ENCODE measurements around the gene ZSWIM7.

Gene ZSWIM7

GRCh38 chr17:15971098-15971678, 28.3 kb downstream of the ZSWIM7 start:
- H3K9me3 ChIP-seq (ENCODE audit: control insufficient read depth, insufficient read depth, low read depth, low read length): no peaks in the 10 kb centered on the region
- no peak overlapping the region for H3K4me3 ChIP-seq (ENCODE audit: low read depth, low read length)
- H3K4me1 ChIP-seq (ENCODE audit: control insufficient read depth, insufficient read depth, low read length): peaks cover 46% of the 10 kb centered on the region
- H3K36me3 ChIP-seq (ENCODE audit: control insufficient read depth, insufficient read depth, low read length): peaks cover 10% of the 10 kb centered on the region
- no peaks in the 10 kb centered on the region for H3K27me3 ChIP-seq (ENCODE audit: control insufficient read depth, insufficient read depth, low read length)
- no peak overlapping the region for H3K9ac ChIP-seq (ENCODE audit: low read length)
- H3K27ac ChIP-seq (ENCODE audit: low read depth, low read length): no peak overlapping the region

- peaks cover 53% of the 10 kb centered on the region for H3K4me1 ChIP-seq (ENCODE audit: control insufficient read depth, insufficient read depth, low read length)
- H3K9ac ChIP-seq (ENCODE audit: low read length): no peak overlapping the region
- H3K9me3 ChIP-seq (ENCODE audit: control insufficient read depth, insufficient read depth, low read depth, low read length): no peaks in the 10 kb centered on the region
- H3K27ac ChIP-seq (ENCODE audit: low read depth, low read length): no peak overlapping the region
- no peak overlapping the region for H3K4me3 ChIP-seq (ENCODE audit: low read depth, low read length)
- H3K27me3 ChIP-seq (ENCODE audit: control insufficient read depth, insufficient read depth, low read length): no peaks in the 10 kb centered on the region
- peaks cover 8% of the 10 kb centered on the region for H3K36me3 ChIP-seq (ENCODE audit: control insufficient read depth, insufficient read depth, low read length)
Measured at GRCh38 chr17:15970500-15970899, 29.0 kb downstream of the ZSWIM7 start.

- no peaks in the 10 kb centered on the region for H3K27me3 ChIP-seq (ENCODE audit: control insufficient read depth, insufficient read depth, low read length)
- H3K9ac ChIP-seq (ENCODE audit: low read length): no peak overlapping the region
- H3K36me3 ChIP-seq (ENCODE audit: control insufficient read depth, insufficient read depth, low read length): no peaks in the 10 kb centered on the region
- H3K4me1 ChIP-seq (ENCODE audit: control insufficient read depth, insufficient read depth, low read length): peaks cover 59% of the 10 kb centered on the region
- H3K4me3 ChIP-seq (ENCODE audit: low read depth, low read length): no peak overlapping the region
- no peak overlapping the region for H3K27ac ChIP-seq (ENCODE audit: low read depth, low read length)
- H3K9me3 ChIP-seq (ENCODE audit: control insufficient read depth, insufficient read depth, low read depth, low read length): no peaks in the 10 kb centered on the region
Measured at GRCh38 chr17:15969463-15969862, 30.0 kb downstream of the ZSWIM7 start.

- H3K4me3 ChIP-seq (ENCODE audit: low read depth, low read length): no peak overlapping the region
- H3K4me1 ChIP-seq (ENCODE audit: control insufficient read depth, insufficient read depth, low read length): peaks cover 60% of the 10 kb centered on the region
- H3K9me3 ChIP-seq (ENCODE audit: control insufficient read depth, insufficient read depth, low read depth, low read length): no peaks in the 10 kb centered on the region
- peak overlapping the region; percentile 96; the same call in 1 of the 2 replicates for H3K27ac ChIP-seq (ENCODE audit: low read depth, low read length)
- no peaks in the 10 kb centered on the region for H3K27me3 ChIP-seq (ENCODE audit: control insufficient read depth, insufficient read depth, low read length)
- H3K9ac ChIP-seq (ENCODE audit: low read length): peak overlapping the region; percentile 96
- H3K36me3 ChIP-seq (ENCODE audit: control insufficient read depth, insufficient read depth, low read length): no peaks in the 10 kb centered on the region
Measured at GRCh38 chr17:15967706-15968399, 31.7 kb downstream of the ZSWIM7 start.

GRCh38 chr17:15966879-15967248, 32.6 kb downstream of the ZSWIM7 start:
- H3K9ac ChIP-seq (ENCODE audit: low read length): peak overlapping the region; percentile 96
- H3K27me3 ChIP-seq (ENCODE audit: control insufficient read depth, insufficient read depth, low read length): no peaks in the 10 kb centered on the region
- no peaks in the 10 kb centered on the region for H3K9me3 ChIP-seq (ENCODE audit: control insufficient read depth, insufficient read depth, low read depth, low read length)
- peaks cover 59% of the 10 kb centered on the region for H3K4me1 ChIP-seq (ENCODE audit: control insufficient read depth, insufficient read depth, low read length)
- peak overlapping the region; percentile 55 for H3K4me3 ChIP-seq (ENCODE audit: low read depth, low read length)
- peak overlapping the region; percentile 96 for H3K27ac ChIP-seq (ENCODE audit: low read depth, low read length)
- no peaks in the 10 kb centered on the region for H3K36me3 ChIP-seq (ENCODE audit: control insufficient read depth, insufficient read depth, low read length)

- Histone ChIP-seq H3K9ac (ENCODE audit: low read length) (peak overlapping the region; percentile 96), H3K27me3 (ENCODE audit: control insufficient read depth, insufficient read depth, low read length) (no peaks in the 10 kb centered on the region), H3K4me1 (ENCODE audit: control insufficient read depth, insufficient read depth, low read length) (peaks cover 57% of the 10 kb centered on the region), H3K9me3 (ENCODE audit: control insufficient read depth, insufficient read depth, low read depth, low read length) (no peaks in the 10 kb centered on the region), H3K36me3 (ENCODE audit: control insufficient read depth, insufficient read depth, low read length) (no peaks in the 10 kb centered on the region), H3K4me3 (ENCODE audit: low read depth, low read length) (peak overlapping the region; percentile 55), H3K27ac (ENCODE audit: low read depth, low read length) (peak overlapping the region; percentile 96)
Measured at GRCh38 chr17:15966183-15966878, 33.2 kb downstream of the ZSWIM7 start.

GRCh38 chr17:15965528-15965927, 34.0 kb downstream of the ZSWIM7 start:
- no peaks in the 10 kb centered on the region for H3K9me3 ChIP-seq (ENCODE audit: control insufficient read depth, insufficient read depth, low read depth, low read length)
- H3K9ac ChIP-seq (ENCODE audit: low read length): peak overlapping the region; percentile 96
- H3K36me3 ChIP-seq (ENCODE audit: control insufficient read depth, insufficient read depth, low read length): no peaks in the 10 kb centered on the region
- H3K4me3 ChIP-seq (ENCODE audit: low read depth, low read length): peak overlapping the region; percentile 55; the same call in 1 of the 2 replicates
- no peaks in the 10 kb centered on the region for H3K27me3 ChIP-seq (ENCODE audit: control insufficient read depth, insufficient read depth, low read length)
- peaks cover 49% of the 10 kb centered on the region for H3K4me1 ChIP-seq (ENCODE audit: control insufficient read depth, insufficient read depth, low read length)
- H3K27ac ChIP-seq (ENCODE audit: low read depth, low read length): peak overlapping the region; percentile 96

- Histone ChIP-seq H3K27me3 (ENCODE audit: control insufficient read depth, insufficient read depth, low read length) (no peaks in the 10 kb centered on the region), H3K9me3 (ENCODE audit: control insufficient read depth, insufficient read depth, low read depth, low read length) (no peaks in the 10 kb centered on the region), H3K9ac (ENCODE audit: low read length) (no peak overlapping the region), H3K27ac (ENCODE audit: low read depth, low read length) (no peak overlapping the region), H3K4me3 (ENCODE audit: low read depth, low read length) (no peak overlapping the region), H3K4me1 (ENCODE audit: control insufficient read depth, insufficient read depth, low read length) (peaks cover 42% of the 10 kb centered on the region), H3K36me3 (ENCODE audit: control insufficient read depth, insufficient read depth, low read length) (no peaks in the 10 kb centered on the region)
Measured at GRCh38 chr17:15963670-15964110, 35.8 kb downstream of the ZSWIM7 start.

- peaks cover 27% of the 10 kb centered on the region for H3K4me1 ChIP-seq (ENCODE audit: control insufficient read depth, insufficient read depth, low read length)
- no peak overlapping the region for H3K4me3 ChIP-seq (ENCODE audit: low read depth, low read length)
- H3K27me3 ChIP-seq (ENCODE audit: control insufficient read depth, insufficient read depth, low read length): no peaks in the 10 kb centered on the region
- H3K9ac ChIP-seq (ENCODE audit: low read length): no peak overlapping the region
- no peaks in the 10 kb centered on the region for H3K9me3 ChIP-seq (ENCODE audit: control insufficient read depth, insufficient read depth, low read depth, low read length)
- H3K27ac ChIP-seq (ENCODE audit: low read depth, low read length): no peak overlapping the region
- no peaks in the 10 kb centered on the region for H3K36me3 ChIP-seq (ENCODE audit: control insufficient read depth, insufficient read depth, low read length)
Measured at GRCh38 chr17:15958484-15958854, 41.0 kb downstream of the ZSWIM7 start.

GRCh38 chr17:15957608-15958307, 41.7 kb downstream of the ZSWIM7 start:
- no peak overlapping the region for H3K9ac ChIP-seq (ENCODE audit: low read length)
- H3K4me1 ChIP-seq (ENCODE audit: control insufficient read depth, insufficient read depth, low read length): peaks cover 27% of the 10 kb centered on the region

GRCh38 chr17:15957206-15957605, 42.3 kb downstream of the ZSWIM7 start:
- H3K4me3 ChIP-seq (ENCODE audit: low read depth, low read length): no peak overlapping the region
- H3K4me1 ChIP-seq (ENCODE audit: control insufficient read depth, insufficient read depth, low read length): peaks cover 27% of the 10 kb centered on the region

More at GRCh38 chr17:15957608-15958307, 41.7 kb downstream of the ZSWIM7 start:
- Histone ChIP-seq H3K4me3 (ENCODE audit: low read depth, low read length) (no peak overlapping the region), H3K27ac (ENCODE audit: low read depth, low read length) (no peak overlapping the region), H3K36me3 (ENCODE audit: control insufficient read depth, insufficient read depth, low read length) (no peaks in the 10 kb centered on the region), H3K9me3 (ENCODE audit: control insufficient read depth, insufficient read depth, low read depth, low read length) (no peaks in the 10 kb centered on the region), H3K27me3 (ENCODE audit: control insufficient read depth, insufficient read depth, low read length) (no peaks in the 10 kb centered on the region)

More at GRCh38 chr17:15957206-15957605, 42.3 kb downstream of the ZSWIM7 start:
- H3K9me3 ChIP-seq (ENCODE audit: control insufficient read depth, insufficient read depth, low read depth, low read length): no peaks in the 10 kb centered on the region
- no peaks in the 10 kb centered on the region for H3K36me3 ChIP-seq (ENCODE audit: control insufficient read depth, insufficient read depth, low read length)
- no peak overlapping the region for H3K9ac ChIP-seq (ENCODE audit: low read length)
- H3K27ac ChIP-seq (ENCODE audit: low read depth, low read length): no peak overlapping the region
- H3K27me3 ChIP-seq (ENCODE audit: control insufficient read depth, insufficient read depth, low read length): no peaks in the 10 kb centered on the region
